HepG2 (cell line): ENCODE results near the gene POLDIP3. TPM values are rescaled to one million over a fixed set of nuclear protein-coding genes. Genes with fewer than 3 reads are reported as not detected.

Experiments used
- ETS1 ChIP-seq: sonication (generic); formaldehyde crosslinking; IDR thresholded peaks from 2 replicates; pipeline ENCODE4 v1.4.0; 2020; ENCODE audit warnings: missing genetic modification reagents
- FUBP1 ChIP-seq: sonication (generic); formaldehyde crosslinking; IDR thresholded peaks from 2 replicates; pipeline ENCODE4 v1.5.1; 2020; ENCODE audit warnings: missing genetic modification reagents, mild to moderate bottlenecking, borderline replicate concordance
- NR3C1 ChIP-seq: sonication (generic); formaldehyde crosslinking; IDR thresholded peaks from 2 replicates; pipeline ENCODE4 v1.4.0; 2020; ENCODE audit warnings: missing genetic modification reagents
- PAXIP1 ChIP-seq: sonication (generic); formaldehyde crosslinking; conservative IDR thresholded peaks from 2 replicates; pipeline ENCODE4 v1.4.0; 2020; ENCODE audit warnings: mild to moderate bottlenecking, missing genetic modification reagents, moderate library complexity
- THYN1 ChIP-seq: sonication (generic); formaldehyde crosslinking; IDR thresholded peaks from 2 replicates; pipeline ENCODE4 v1.8.1; 2023; ENCODE audit warnings: low read depth, mild to moderate bottlenecking, moderate library complexity, missing genetic modification reagents, borderline replicate concordance
- ZBTB21 ChIP-seq: sonication (generic); formaldehyde crosslinking; IDR thresholded peaks from 2 replicates; pipeline ENCODE4 v1.4.0; 2020; ENCODE audit warnings: missing genetic modification reagents
- ZNF34 ChIP-seq: sonication (generic); formaldehyde crosslinking; IDR thresholded peaks from 2 replicates; pipeline ENCODE4 v1.4.0; 2020; ENCODE audit warnings: mild to moderate bottlenecking, missing genetic modification reagents, borderline replicate concordance
- ZSCAN20 ChIP-seq: sonication (generic); formaldehyde crosslinking; IDR thresholded peaks from 2 replicates; pipeline ENCODE4 v1.4.0; 2020; ENCODE audit warnings: missing genetic modification reagents, mild to moderate bottlenecking, borderline replicate concordance
- ZZZ3 ChIP-seq: sonication (generic); formaldehyde crosslinking; IDR thresholded peaks from 2 replicates; pipeline ENCODE4 v1.4.0; 2020; ENCODE audit warnings: missing genetic modification reagents, mild to moderate bottlenecking, borderline replicate concordance
- polyA plus RNA-seq, 8 experiments: library from polyadenylated mRNA; depleted of rRNA in 3 of 8; stranded (reverse) in 7 of 8; unstranded in 1 of 8; fragments of >200 nt; fragmentation: Illumina TruSeq in 4 of 8; extraction: Trizol in 4 of 8; gene quantifications; 2 replicates each; pipeline versions ENCODE4 v1.2.1 to v1.2.3, GENCODE V29; 2011 to 2016; ENCODE audit warnings: low read depth in 4 of 8, missing spikeins in 1 of 8, mixed read lengths in 1 of 8; ENCODE audit not compliant: insufficient read depth in 1 of 8
- total RNA-seq, 5 experiments: library from RNA; depleted of rRNA; stranded (reverse); fragments of >200 nt; fragmentation: Illumina TruSeq; extraction: Trizol; gene quantifications; 2 replicates each; pipeline ENCODE4 v1.2.3, GENCODE V29; 2016; ENCODE audit warnings: low read depth in 1 of 5
- TF ChIP-seq, protein P1 (sequence below), 2 experiments: sonication (generic) in 1 of 2; formaldehyde crosslinking in 1 of 2; IDR thresholded peaks; 2 replicates each; pipeline versions ENCODE4 v1.4.0 to v1.6.1; 2016 to 2020; ENCODE audit warnings: borderline replicate concordance in 1 of 2, low read depth in 1 of 2, mild to moderate bottlenecking in 1 of 2, missing genetic modification reagents in 1 of 2
- TF ChIP-seq, protein P2 (sequence below): sonication (generic); formaldehyde crosslinking; IDR thresholded peaks from 2 replicates; pipeline ENCODE4 v1.4.0; 2020; ENCODE audit warnings: missing genetic modification reagents, mild to moderate bottlenecking, borderline replicate concordance

The POLDIP3 gene
- total and polyA plus RNA-seq, 2 of the 13 experiments (the other 11 are each of a cell fraction or from before 2014, with no cell fraction given): 45.8 to 47.4 TPM

DNA sequence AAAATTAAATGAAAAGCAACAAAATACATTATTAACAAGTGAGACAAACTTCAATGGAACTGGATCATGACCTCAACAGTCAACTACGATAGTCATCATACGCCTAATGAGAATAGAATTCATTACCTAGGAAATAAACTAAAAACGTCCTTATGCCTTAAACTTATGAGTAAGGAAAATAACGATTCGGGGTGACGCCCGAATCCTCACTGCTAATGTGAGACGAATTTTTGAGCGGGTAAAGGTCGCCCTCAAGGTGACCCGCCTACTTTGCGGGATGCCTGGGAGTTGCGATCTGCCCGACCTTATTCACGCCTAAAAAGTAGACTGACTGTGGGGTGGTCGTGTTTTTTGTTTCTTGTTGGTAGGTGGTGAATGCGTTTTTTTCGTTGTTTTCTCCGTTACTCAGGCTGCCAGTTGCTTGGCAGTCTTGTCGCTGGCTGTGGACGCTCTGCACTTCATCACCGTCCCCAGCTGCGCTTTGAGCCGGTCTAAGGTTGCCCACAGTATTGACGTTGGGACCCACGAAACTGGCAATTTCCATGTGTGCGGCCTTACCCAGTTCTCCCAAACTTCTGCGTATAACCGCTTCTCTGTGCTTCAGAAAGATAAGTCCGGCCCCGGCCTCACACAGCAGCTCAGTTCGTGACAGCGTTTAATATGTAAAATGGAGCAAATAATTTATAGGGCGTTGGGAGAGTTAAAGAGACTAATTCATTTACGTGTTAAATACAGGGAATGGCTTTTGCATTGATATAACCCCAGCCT, 593 bp upstream of the POLDIP3 start (continued):
- TF ChIP-seq, protein P1, sequence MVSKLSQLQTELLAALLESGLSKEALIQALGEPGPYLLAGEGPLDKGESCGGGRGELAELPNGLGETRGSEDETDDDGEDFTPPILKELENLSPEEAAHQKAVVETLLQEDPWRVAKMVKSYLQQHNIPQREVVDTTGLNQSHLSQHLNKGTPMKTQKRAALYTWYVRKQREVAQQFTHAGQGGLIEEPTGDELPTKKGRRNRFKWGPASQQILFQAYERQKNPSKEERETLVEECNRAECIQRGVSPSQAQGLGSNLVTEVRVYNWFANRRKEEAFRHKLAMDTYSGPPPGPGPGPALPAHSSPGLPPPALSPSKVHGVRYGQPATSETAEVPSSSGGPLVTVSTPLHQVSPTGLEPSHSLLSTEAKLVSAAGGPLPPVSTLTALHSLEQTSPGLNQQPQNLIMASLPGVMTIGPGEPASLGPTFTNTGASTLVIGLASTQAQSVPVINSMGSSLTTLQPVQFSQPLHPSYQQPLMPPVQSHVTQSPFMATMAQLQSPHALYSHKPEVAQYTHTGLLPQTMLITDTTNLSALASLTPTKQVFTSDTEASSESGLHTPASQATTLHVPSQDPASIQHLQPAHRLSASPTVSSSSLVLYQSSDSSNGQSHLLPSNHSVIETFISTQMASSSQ (IDR thresholded peaks at IDR 0.05; ENCODE audit: low read depth): no peak
- TF ChIP-seq, protein P1 (CRISPR knock-in tag; IDR thresholded peaks at IDR 0.05; ENCODE audit: borderline replicate concordance): peak; percentile 86
- TF ChIP-seq ZBTB21 (CRISPR knock-in tag): peak; percentile 52; the same call in 1 of the 2 replicates
- TF ChIP-seq ZSCAN20 (CRISPR knock-in tag): peak; percentile 26; the same call in 1 of the 2 replicates
- 0 out of 2 replicates have a peak, but pooled peaks have one; percentile 23 for TF ChIP-seq ZZZ3 (CRISPR knock-in tag)
- peak; percentile 67; the same call in 1 of the 2 replicates for TF ChIP-seq THYN1 (CRISPR knock-in tag)
- TF ChIP-seq FUBP1 (CRISPR knock-in tag): peak; percentile 91; the same call in 1 of the 2 replicates
- TF ChIP-seq, protein P2, sequence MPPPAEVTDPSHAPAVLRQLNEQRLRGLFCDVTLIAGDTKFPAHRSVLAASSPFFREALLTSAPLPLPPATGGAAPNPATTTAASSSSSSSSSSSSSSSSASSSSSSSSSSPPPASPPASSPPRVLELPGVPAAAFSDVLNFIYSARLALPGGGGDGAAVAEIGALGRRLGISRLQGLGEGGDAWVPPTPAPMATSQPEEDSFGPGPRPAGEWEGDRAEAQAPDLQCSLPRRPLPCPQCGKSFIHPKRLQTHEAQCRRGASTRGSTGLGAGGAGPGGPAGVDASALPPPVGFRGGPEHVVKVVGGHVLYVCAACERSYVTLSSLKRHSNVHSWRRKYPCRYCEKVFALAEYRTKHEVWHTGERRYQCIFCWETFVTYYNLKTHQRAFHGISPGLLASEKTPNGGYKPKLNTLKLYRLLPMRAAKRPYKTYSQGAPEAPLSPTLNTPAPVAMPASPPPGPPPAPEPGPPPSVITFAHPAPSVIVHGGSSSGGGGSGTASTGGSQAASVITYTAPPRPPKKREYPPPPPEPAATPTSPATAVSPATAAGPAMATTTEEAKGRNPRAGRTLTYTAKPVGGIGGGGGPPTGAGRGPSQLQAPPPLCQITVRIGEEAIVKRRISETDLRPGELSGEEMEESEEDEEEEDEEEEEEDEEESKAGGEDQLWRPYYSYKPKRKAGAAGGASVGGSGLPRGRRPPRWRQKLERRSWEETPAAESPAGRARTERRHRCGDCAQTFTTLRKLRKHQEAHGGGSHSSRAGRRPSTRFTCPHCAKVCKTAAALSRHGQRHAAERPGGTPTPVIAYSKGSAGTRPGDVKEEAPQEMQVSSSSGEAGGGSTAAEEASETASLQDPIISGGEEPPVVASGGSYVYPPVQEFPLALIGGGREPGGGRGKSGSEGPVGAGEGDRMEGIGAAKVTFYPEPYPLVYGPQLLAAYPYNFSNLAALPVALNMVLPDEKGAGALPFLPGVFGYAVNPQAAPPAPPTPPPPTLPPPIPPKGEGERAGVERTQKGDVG: peak; percentile 79; the same call in 1 of the 2 replicates
- TF ChIP-seq NR3C1 (CRISPR knock-in tag): no peak
- peak; percentile 93; the same call in 1 of the 2 replicates for TF ChIP-seq ZNF34 (CRISPR knock-in tag)
- TF ChIP-seq PAXIP1 (CRISPR knock-in tag): peak; percentile 74
- no peak for TF ChIP-seq ETS1
